HepG2 (cell line): ENCODE data around the gene ICAM5. TPM values are rescaled to one million over a fixed set of nuclear protein-coding genes. Genes with fewer than 3 reads are reported as not detected.

Source experiments
- ARID5B ChIP-seq: IDR thresholded peaks from 2 replicates; pipeline ENCODE4 v1.4.0; 2020; ENCODE audit warnings: mild to moderate bottlenecking, missing genetic modification reagents
- ARNTL ChIP-seq: sonication (generic); formaldehyde crosslinking; IDR thresholded peaks from 2 replicates; pipeline ENCODE4 v1.4.0; 2020; ENCODE audit warnings: mild to moderate bottlenecking, missing genetic modification reagents
- ATF4 ChIP-seq, 2 experiments: fragments of 450-650 bp in 1 of 2; sonication (generic) in 1 of 2; formaldehyde crosslinking; IDR thresholded peaks; 2 replicates each; pipeline versions ENCODE4 v1.5.0 to v1.8.0; 2020 to 2022; ENCODE audit warnings: mild to moderate bottlenecking in 1 of 2, missing genetic modification reagents in 1 of 2
- BCL6 ChIP-seq: IDR thresholded peaks from 2 replicates; pipeline ENCODE4 v1.6.1; 2016; ENCODE audit warnings: missing genetic modification reagents, missing compliant biosample characterization
- GATAD1 ChIP-seq: IDR thresholded peaks from 2 replicates; pipeline ENCODE4 v1.6.1; 2016; ENCODE audit warnings: missing genetic modification reagents, missing compliant biosample characterization
- MXI1 ChIP-seq: IDR thresholded peaks from 3 replicates; pipeline ENCODE4 v1.6.1; 2012; ENCODE audit warnings: low read depth, low read length, inconsistent platforms, borderline replicate concordance
- NONO ChIP-seq, 2 experiments: fragments of 450-650 bp in 1 of 2; sonication (generic) in 1 of 2; formaldehyde crosslinking in 1 of 2; IDR thresholded peaks in 1 of 2; conservative IDR thresholded peaks in 1 of 2; 2 replicates each; pipeline versions ENCODE4 v1.6.1 to v1.8.0; 2017 to 2022; ENCODE audit warnings: mild to moderate bottlenecking in 1 of 2, missing genetic modification reagents in 1 of 2, moderate library complexity in 1 of 2
- PCBP1 ChIP-seq: fragments of 200-400 bp; formaldehyde crosslinking; IDR thresholded peaks from 2 replicates; pipeline ENCODE4 v1.6.1; 2017; ENCODE audit warnings: mild to moderate bottlenecking, low read depth, low read length, borderline replicate concordance
- SAP130 ChIP-seq: IDR thresholded peaks from 2 replicates; pipeline ENCODE4 v1.6.1; 2016; ENCODE audit warnings: low read depth
- SP2 ChIP-seq: sonication (generic); formaldehyde crosslinking; IDR thresholded peaks from 2 replicates; pipeline ENCODE4 v1.5.1; 2020; ENCODE audit warnings: mild to moderate bottlenecking, missing genetic modification reagents
- SP5 ChIP-seq: IDR thresholded peaks from 2 replicates; pipeline ENCODE4 v1.6.1; 2016; ENCODE audit warnings: low read depth, borderline replicate concordance
- THAP11 ChIP-seq: IDR thresholded peaks from 2 replicates; pipeline ENCODE4 v1.6.1; 2016; ENCODE audit warnings: missing biosample characterization, missing genetic modification reagents
- ZBTB33 ChIP-seq: sonication (generic); formaldehyde crosslinking; IDR thresholded peaks from 2 replicates; pipeline ENCODE4 v1.4.0; 2020; ENCODE audit warnings: missing genetic modification reagents
- ZBTB7B ChIP-seq: sonication (generic); formaldehyde crosslinking; IDR thresholded peaks from 2 replicates; pipeline ENCODE4 v1.4.0; 2020; ENCODE audit warnings: missing genetic modification reagents
- ZFP36 ChIP-seq: fragments of 150-350 bp; IDR thresholded peaks from 2 replicates; pipeline ENCODE4 v1.6.1; 2018; ENCODE audit warnings: borderline replicate concordance, low read length, low read depth; ENCODE audit not compliant: partially characterized antibody
- ZFP62 ChIP-seq: sonication (generic); formaldehyde crosslinking; IDR thresholded peaks from 2 replicates; pipeline ENCODE4 v1.4.0; 2020; ENCODE audit warnings: missing genetic modification reagents
- ZFY ChIP-seq: sonication (generic); formaldehyde crosslinking; IDR thresholded peaks from 2 replicates; pipeline ENCODE4 v1.4.0; 2020; ENCODE audit warnings: missing genetic modification reagents
- ZGPAT ChIP-seq: IDR thresholded peaks from 2 replicates; pipeline ENCODE4 v1.6.1; 2016; ENCODE audit warnings: mild to moderate bottlenecking
- polyA plus RNA-seq, 8 experiments: library from polyadenylated mRNA; depleted of rRNA in 3 of 8; stranded (reverse) in 7 of 8; unstranded in 1 of 8; fragments of >200 nt; fragmentation: Illumina TruSeq in 4 of 8; extraction: Trizol in 4 of 8; gene quantifications; 2 replicates each; pipeline versions ENCODE4 v1.2.1 to v1.2.3, GENCODE V29; 2011 to 2016; ENCODE audit warnings: low read depth in 4 of 8, missing spikeins in 1 of 8, mixed read lengths in 1 of 8; ENCODE audit not compliant: insufficient read depth in 1 of 8
- total RNA-seq, 5 experiments: library from RNA; depleted of rRNA; stranded (reverse); fragments of >200 nt; fragmentation: Illumina TruSeq; extraction: Trizol; gene quantifications; 2 replicates each; pipeline ENCODE4 v1.2.3, GENCODE V29; 2016; ENCODE audit warnings: low read depth in 1 of 5
- TF ChIP-seq, protein P1 (sequence below): sonication (generic); formaldehyde crosslinking; IDR thresholded peaks from 2 replicates; pipeline ENCODE4 v1.4.0; 2020; ENCODE audit warnings: missing genetic modification reagents

The ICAM5 gene
- total and polyA plus RNA-seq, 2 of the 13 experiments (the other 11 are each of a cell fraction or from before 2014, with no cell fraction given) = 0.46 to 1.6 TPM

- TF ChIP-seq SP2 (CRISPR knock-in tag) = no peak
- TF ChIP-seq ARID5B (CRISPR knock-in tag) = peak; percentile 24; the same call in 1 of the 2 replicates
- TF ChIP-seq THAP11 (CRISPR knock-in tag) = 0 out of 2 replicates have a peak, but pooled peaks have one; percentile 12
- TF ChIP-seq, protein P1, sequence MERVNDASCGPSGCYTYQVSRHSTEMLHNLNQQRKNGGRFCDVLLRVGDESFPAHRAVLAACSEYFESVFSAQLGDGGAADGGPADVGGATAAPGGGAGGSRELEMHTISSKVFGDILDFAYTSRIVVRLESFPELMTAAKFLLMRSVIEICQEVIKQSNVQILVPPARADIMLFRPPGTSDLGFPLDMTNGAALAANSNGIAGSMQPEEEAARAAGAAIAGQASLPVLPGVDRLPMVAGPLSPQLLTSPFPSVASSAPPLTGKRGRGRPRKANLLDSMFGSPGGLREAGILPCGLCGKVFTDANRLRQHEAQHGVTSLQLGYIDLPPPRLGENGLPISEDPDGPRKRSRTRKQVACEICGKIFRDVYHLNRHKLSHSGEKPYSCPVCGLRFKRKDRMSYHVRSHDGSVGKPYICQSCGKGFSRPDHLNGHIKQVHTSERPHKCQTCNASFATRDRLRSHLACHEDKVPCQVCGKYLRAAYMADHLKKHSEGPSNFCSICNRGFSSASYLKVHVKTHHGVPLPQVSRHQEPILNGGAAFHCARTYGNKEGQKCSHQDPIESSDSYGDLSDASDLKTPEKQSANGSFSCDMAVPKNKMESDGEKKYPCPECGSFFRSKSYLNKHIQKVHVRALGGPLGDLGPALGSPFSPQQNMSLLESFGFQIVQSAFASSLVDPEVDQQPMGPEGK (CRISPR knock-in tag) = 0 out of 2 replicates have a peak, but pooled peaks have one; percentile 12
- TF ChIP-seq ZFP36 = no peak
- TF ChIP-seq NONO (IDR thresholded peaks at IDR 0.05) = no peak
- 0 out of 2 replicates have a peak, but pooled peaks have one; percentile 18 for TF ChIP-seq NONO (CRISPR knock-in tag; conservative IDR thresholded peaks at IDR 0.05)
- TF ChIP-seq GATAD1 (CRISPR knock-in tag) = peak; percentile 30; the same call in 1 of the 2 replicates
- no peak for TF ChIP-seq ZFY (CRISPR knock-in tag)
- no peak for TF ChIP-seq ZGPAT (CRISPR knock-in tag)
- peak; percentile 76 for TF ChIP-seq SP5
- 0 out of 2 replicates have a peak, but pooled peaks have one; percentile 17 for TF ChIP-seq ARNTL
- 0 out of 2 replicates have a peak, but pooled peaks have one; percentile 33 for TF ChIP-seq PCBP1
- TF ChIP-seq MXI1 = peak; percentile 45; the same call in 1 of the 3 replicates
- 0 out of 2 replicates have a peak, but pooled peaks have one; percentile 0 for TF ChIP-seq ZBTB33 (CRISPR knock-in tag)
- TF ChIP-seq SAP130 = peak; percentile 55; the same call in 1 of the 2 replicates
- TF ChIP-seq ATF4 (CRISPR knock-in tag; IDR thresholded peaks at IDR 0.05) = 0 out of 4 replicates have a peak, but pooled peaks of 1 of the 2 experiments have one; percentile 26
- no peak for TF ChIP-seq ZFP62
- 0 out of 2 replicates have a peak, but pooled peaks have one; percentile 43 for TF ChIP-seq ZBTB7B
- 0 out of 2 replicates have a peak, but pooled peaks have one; percentile 6 for TF ChIP-seq BCL6 (CRISPR knock-in tag)
These were observed 2.5 kb downstream of the ICAM5 start (continued) for GRCh38 chr19:10292206-10292788.
